GM21360 (cell line): ENCODE data around the gene C1orf105.
"Not testable (repeated sequence)": the region's sequence is repeated elsewhere in the genome, so short reads cannot be mapped to it uniquely, and the experiment has no call there.

ENCODE experiments used
- ATAC-seq: cut with Tn5 transposase; IDR thresholded peaks from one replicate; pipeline ENCODE4 v1.9.1; 2021; ENCODE audit warnings: mild to moderate bottlenecking, moderate library complexity; ENCODE audit not compliant: unreplicated experiment

The C1orf105 gene

GRCh38 chr1:172425339-172425738, 4.9 kb downstream of the C1orf105 start:
- ATAC-seq = no peak

GRCh38 chr1:172427191-172427590, 6.7 kb downstream of the C1orf105 start:
- no peak for ATAC-seq

- ATAC-seq = no peak
Observed at GRCh38 chr1:172429331-172430127, 9.0 kb downstream of the C1orf105 start.

- ATAC-seq = no peak
Observed at GRCh38 chr1:172430128-172430454, 9.6 kb downstream of the C1orf105 start.

GRCh38 chr1:172431204-172431603, 10.7 kb downstream of the C1orf105 start:
- no peak for ATAC-seq

GRCh38 chr1:172431721-172432192, 11.3 kb downstream of the C1orf105 start:
- no peak for ATAC-seq

- not testable (repeated sequence) for ATAC-seq
Observed at GRCh38 chr1:172437183-172437582, 16.7 kb downstream of the C1orf105 start.

- no peak for ATAC-seq
Observed at GRCh38 chr1:172442404-172442803, 21.9 kb downstream of the C1orf105 start.

GRCh38 chr1:172442843-172443565, 22.5 kb downstream of the C1orf105 start:
- ATAC-seq = no peak

GRCh38 chr1:172443666-172444453, 23.4 kb downstream of the C1orf105 start, which contains the start of gene PIGC:
Gene PIGC (minus strand): TSS chr1:172444069. CDS start chr1:172442622, 1,447 bp downstream.
- peak; percentile 98 for ATAC-seq

- no peak for ATAC-seq
Observed at GRCh38 chr1:172446547-172446946, 26.1 kb downstream of the C1orf105 start.

GRCh38 chr1:172447641-172448040, 27.2 kb downstream of the C1orf105 start:
- no peak for ATAC-seq

GRCh38 chr1:172448995-172449584, 28.6 kb downstream of the C1orf105 start:
- no peak for ATAC-seq

GRCh38 chr1:172449585-172450523, 29.4 kb downstream of the C1orf105 start:
- peak; percentile 68 for ATAC-seq

GRCh38 chr1:172450524-172450885, 30.0 kb downstream of the C1orf105 start:
- ATAC-seq = no peak

- no peak for ATAC-seq
Observed at GRCh38 chr1:172451002-172451443, 30.5 kb downstream of the C1orf105 start.

GRCh38 chr1:172452536-172453152, 32.2 kb downstream of the C1orf105 start:
- no peak for ATAC-seq

GRCh38 chr1:172453153-172453545, 32.7 kb downstream of the C1orf105 start:
- no peak for ATAC-seq

GRCh38 chr1:172453607-172454006, 33.1 kb downstream of the C1orf105 start:
- no peak for ATAC-seq
